Left hindlimb (tissue), 1 donor: ENCODE measurements around the gene ZNF155.
"Not testable (repeated sequence)": the region's sequence is repeated elsewhere in the genome, so short reads cannot be mapped to it uniquely, and the experiment has no call there.

Experiments used
- DNase-seq: peaks from one replicate; pipeline ENCODE4 v3.0.0-alpha.2; 2018

ZNF155 gene

GRCh38 chr19:43983912-43984686 is at the start of gene ZNF155:
Gene ZNF155 (plus strand): TSS chr19:43984188. CDS start chr19:43988544, 4,356 bp downstream.
- DNase-seq: peak; percentile 95

- peak; percentile 95 for DNase-seq
These were observed 48.8 kb upstream of the ZNF155 start, which contains the start of gene ZNF45 for GRCh38 chr19:43934985-43935708. Gene ZNF45 (minus strand): TSS chr19:43935282. CDS start chr19:43922185, 13,097 bp downstream.

DNA sequence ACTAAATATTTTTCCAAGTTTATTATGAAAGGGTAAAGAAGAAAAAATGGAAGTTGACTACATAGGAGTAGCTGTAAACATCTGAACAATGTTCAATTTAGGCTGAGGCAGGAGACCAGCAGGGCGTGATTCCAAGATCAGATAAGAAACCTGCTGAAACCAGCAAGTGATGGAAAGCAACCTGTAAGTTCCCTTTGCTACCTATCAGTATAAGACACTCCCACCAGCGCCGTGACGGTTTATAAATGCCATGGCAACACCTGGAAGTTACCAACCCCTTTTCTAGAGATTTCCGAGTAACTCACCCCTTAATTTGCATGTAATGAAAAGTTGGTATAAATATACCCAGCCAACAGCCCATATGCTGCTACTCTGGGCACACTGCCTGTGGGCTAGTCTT is 47.8 kb upstream of the ZNF155 start:
- no peak for DNase-seq

DNA sequence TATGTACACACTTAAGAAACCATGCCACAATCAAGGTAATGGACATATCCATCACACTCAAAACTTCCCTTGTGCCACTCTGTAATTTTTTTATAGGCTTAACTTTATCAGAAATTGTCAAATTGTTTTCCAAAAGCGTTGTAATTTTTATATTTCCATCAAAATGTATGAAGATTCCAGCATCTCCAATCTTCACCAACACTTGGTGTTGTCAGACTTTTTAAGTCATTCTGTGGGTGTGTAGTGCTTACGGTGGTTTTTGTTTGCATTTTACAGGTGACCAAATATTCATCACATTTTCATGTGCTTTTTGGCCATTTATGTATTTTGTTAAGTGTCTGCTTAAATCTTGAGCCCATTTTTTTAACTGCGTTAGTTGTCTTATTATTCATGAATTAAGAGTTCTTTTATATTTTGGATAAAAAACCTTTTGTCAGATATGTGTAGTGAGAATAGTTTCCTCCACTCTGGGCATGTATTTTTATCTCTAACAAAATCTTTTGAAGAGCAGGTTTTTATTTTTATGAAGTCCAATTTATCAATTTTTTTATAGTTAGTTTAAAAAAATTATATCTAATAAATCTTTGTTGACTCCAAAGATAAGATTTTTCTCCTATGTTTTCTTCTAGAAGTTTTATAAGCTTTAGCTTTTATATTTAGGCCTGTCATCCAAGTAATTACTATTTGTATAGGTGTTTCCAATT is 44.3 kb upstream of the ZNF155 start:
- no peak for DNase-seq

DNA sequence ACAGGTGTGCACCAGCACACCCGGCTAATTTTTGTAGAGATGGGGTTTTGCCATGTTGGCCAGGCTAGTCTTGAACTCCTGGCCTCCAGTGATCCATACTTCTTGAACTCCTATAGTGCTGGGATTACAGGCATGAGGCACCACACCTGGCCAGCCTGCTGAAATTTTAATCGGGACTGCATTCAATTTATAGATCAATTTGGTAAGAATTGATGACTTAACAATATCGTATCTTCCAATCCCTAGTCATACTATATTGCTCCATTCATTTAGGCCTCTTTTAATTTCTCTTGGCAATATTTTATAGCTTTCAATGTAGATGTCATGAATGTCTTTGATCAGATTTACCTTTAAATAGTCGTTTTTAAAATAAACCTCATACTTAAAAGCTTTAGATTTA is 43.3 kb upstream of the ZNF155 start:
- no peak for DNase-seq

DNA sequence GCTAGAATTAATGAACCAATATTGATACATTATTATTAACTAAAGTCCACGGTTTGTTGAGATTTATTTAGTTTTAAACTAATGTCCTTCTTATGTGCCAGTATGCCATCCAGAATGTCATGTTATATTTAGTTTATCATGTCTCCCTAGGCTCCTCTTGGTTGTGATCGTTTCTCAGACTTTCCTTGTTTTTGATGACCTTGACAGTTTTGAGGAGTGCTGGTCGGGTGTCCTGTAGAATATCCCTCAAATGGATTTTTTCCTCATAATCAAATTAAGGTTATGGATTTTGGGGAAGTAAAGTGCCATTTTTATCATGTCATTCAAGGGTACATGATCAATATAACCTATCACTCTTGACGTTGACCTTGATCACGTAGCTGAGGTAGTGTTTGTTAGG is 42.8 kb upstream of the ZNF155 start:
- no peak for DNase-seq

GRCh38 chr19:43947412-43947811 is 36.6 kb upstream of the ZNF155 start:
- DNase-seq: not testable (repeated sequence)

GRCh38 chr19:43949803-43950202 is 34.2 kb upstream of the ZNF155 start:
- not testable (repeated sequence) for DNase-seq

DNA sequence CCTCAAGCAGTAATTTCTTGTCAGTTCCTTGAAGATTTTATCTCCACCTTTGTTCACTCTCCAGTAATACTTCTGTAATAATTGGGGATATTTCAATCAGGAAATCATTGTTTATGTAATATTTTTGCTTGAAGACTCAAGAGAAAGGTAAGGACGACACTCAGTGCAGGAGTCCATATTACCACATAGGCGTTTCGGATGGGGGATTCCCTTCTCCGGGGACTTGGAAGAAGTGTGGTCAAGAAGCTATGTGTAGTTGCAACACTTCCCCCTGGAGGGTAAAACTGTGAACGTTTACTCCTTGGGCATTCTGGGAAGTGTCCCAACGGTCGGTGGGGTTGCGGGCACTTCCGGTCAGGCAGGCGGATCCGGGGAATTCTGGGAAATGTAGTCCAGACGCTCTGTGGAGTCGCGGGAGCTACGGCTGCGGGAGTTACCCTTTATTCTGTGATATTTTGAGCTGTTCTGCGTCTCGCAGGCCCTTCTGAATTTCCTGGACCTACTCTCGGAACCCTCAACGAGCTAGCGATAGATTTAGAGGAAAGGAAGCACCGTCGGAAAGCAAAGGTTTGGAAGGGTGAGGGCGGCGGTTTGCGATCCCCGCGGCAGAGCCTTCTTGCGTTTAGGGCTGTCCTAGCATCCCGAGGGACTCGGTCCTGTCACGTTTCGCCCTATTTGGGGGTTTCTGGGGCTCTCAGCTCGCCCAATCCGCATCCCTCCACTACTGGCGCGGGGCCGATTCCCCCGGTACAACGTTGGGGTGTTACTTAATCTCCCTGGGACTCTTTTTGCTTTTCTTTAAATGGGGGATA is 32.9 kb upstream of the ZNF155 start, which contains the start of gene ZNF221:
Gene ZNF221 (plus strand): TSS at position 395 of the 812 bp plus-strand sequence. CDS start 11,499 bp downstream, outside the sequence.
- DNase-seq: peak; percentile 93

GRCh38 chr19:43956827-43957226 is 27.2 kb upstream of the ZNF155 start:
- DNase-seq: no peak

DNA sequence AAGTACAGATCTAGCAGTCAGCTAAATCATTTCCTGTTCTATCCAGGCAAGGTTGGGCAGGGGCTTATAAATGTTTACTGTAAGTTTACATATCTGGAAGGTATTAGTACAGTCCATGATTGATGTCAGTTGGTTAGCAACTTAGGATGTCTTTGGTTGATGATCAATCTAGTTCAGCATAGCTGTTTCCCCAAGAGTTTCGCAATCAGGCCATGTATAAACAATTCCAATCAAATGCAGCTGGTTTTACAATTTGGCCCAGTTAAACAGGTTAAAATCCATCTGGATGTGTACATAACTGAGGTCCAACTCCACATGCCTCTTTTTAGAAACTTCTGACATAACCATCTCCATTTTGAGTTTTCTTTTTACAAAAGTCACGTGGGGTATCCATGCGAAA is 26.1 kb upstream of the ZNF155 start:
- no peak for DNase-seq

DNA sequence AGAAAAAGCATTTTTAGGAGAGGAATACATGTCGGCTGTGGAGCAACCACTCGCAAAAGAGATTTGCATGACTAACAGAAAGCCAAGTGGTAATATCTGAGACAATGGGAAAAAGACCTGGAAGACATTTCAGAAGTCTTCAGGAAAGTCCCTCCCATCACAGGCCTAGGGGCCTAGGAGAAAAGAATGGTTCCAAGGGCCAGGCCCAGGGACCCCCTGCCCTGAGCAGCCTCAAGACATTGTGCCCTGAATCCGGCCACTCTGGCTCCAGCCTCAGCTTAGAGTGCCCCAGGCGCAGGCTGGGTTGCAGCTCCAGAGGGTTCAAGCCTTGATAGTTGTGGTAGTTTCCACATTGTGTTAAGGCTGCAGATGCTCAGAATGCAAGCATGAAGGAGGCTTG is 23.6 kb upstream of the ZNF155 start:
- no peak for DNase-seq

- no peak for DNase-seq
These were observed 17.8 kb upstream of the ZNF155 start for GRCh38 chr19:43966079-43966694.

DNA sequence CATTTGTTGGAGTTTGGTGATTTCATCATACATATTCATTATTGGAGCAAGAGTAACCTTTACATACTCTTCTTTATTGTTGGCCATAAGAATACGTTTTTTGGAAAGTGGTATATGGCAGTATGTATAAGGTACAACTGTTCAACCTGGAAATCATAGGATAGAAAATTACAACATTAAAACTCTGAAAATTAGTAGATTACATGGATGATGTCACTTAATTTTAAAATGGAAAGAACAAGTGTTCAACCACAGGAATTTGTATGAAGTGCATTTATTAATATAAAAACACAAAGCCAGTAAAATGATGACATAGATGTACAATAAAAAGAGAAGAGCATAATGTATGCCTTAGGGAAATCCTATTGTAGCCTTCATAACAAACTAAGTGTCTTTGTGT is 7.3 kb upstream of the ZNF155 start:
- DNase-seq: no peak

DNA sequence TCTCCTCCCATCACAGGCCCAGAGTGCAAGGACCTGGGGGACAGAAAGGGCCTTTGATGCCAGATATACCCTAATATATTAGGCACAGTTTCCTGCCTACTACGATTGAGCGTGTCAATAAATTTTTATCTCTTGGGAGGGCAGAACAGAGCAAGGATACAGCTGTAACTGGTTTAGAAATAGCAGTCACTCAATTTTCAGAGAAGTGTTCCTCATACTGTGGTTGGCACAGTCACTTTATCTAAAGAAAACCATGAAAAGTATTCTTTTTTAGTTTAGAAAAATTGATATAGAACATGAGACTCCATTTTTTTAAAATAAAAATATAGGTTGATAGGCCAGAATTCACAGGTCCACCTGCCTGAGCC is 460 bp upstream of the ZNF155 start:
- no peak for DNase-seq

DNA sequence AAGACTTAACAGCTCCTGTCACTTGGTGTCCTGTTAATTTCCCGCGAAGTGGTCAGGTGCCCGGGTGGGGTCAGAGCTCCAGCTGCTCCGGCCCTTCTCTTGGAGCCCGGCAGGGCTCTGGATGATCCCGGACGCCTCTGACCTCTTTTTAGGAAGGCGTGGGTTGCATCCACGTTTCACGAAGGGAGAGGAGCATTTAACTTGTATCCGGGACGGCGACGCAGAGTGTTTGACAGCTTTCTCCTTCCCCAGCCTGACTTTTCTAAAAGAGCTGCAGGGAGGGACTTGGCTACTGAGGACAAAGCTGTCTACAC is 656 bp downstream of the ZNF155 start:
- DNase-seq: no peak

DNA sequence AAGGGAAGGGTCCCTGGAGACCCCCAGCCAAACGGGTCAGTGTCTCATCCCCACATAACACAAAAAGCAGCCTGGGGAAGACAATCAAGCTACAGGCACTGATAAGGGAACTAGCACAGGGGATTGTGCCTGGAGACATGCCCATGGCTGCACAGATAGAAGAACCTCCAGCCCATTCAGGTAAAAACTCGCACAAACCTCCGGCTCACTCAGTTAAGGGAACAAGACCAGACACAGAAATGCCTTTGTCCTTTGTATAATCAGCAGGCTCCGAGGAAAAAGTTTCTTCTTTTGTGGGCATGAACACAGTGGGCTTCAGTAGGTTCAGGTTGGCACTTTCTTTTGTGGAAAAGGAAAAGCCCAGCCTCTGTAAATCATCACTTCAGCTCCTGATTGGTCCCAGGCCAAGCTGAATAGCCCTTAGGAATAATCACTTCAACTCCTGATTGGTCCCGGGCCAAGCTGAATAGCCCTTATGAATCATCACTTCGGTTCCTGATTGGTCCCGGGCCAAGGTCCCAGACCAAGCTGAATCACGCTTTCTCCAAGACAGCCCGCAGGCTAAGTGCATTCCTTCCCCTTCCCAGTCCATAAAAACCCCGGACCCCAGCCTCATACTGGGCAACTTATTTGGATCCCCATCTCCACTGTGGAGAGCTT is 13.8 kb downstream of the ZNF155 start:
- DNase-seq: no peak

DNA sequence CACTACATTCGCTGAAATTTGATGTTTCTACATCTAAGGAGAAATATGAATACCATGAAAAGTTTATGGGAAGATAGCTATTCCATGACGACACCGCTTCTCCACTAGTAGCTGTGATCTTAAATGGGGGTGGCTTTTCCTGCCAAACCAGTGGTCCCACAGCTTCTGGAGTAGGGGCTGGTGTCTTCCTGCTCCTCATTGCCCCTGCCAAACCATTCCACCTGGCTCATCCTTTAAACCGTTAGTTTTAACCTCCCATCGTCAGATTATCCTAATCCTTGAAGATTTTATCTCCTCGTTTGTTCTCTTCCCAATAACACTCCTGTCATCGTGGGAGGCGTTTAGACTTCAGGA is 18.2 kb downstream of the ZNF155 start:
- no peak for DNase-seq

DNA sequence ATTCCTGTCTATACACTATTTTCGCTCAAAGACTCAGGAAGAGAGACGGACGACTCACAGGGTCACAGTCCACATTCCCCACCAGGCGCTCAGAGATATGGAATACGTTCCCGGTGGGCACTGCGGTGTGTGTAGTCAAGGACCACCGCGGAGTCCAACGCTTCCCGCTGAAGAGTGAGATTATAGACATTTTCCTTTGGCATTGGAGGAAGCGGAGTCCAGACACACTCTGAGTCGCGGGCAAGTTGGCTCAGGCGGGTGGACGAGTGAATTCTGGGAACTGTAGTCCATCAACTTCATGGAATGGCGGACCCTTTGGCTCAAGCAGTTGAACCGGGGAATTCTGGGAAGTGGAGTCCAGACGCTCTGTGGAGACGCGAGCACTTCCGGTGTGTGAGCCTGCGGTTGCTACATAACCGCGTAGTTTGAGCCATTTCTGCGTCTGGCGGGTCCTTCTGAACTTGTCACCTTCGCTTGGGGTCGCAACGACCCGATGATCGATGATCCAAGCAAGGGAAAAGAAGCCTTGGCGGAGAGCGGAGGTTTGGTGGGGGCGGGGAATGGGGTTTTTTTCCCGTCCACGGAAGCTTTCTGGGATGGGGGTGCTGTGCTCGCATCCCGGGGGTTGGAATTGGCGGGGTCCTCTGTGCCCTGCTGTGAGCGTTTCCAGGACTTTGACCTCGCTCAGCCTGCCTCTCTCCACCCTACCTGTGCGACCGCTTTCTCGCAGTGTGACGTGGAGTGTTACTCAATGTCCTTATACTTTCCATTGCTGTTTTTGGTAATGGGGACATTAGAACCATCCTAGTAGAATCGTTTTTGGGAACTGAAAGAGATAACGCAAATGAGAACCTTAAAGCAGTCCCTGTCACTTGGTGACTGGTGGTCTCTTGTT is 18.8 kb downstream of the ZNF155 start, which contains the start of gene ZNF230:
Gene ZNF230 (plus strand): TSS at position 392 of the 895 bp plus-strand sequence. CDS start 4,122 bp downstream, outside the sequence.
- DNase-seq: peak; percentile 94

DNA sequence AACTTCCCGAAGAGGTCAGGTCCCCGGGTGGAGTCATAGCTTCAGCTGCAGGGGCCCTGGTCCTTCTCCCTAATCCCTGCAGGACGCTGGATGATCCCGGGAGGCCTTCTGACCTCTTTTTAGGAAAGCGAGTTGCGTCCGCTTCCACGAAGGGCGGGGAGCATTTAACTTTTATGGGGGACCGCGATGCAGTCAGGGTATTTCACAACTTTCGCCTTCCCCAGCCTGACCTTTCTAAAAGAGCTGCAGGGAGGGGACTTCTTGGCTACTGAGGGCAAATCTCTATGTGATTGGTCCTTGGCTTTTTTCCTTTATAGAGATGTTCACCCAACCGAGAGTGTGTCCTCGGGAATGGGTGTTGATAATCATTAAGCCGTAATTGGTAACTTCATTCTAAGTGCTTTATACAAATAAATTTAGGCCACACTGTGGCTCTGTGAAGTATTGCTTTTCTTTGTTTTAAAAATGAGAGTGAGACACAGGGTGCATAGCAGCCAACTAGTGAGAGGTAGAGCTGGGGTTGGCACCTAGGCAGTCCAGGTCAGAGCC is 19.5 kb downstream of the ZNF155 start:
- DNase-seq: no peak
